AG10803 (cell line): ENCODE measurements around the gene GPR63.

Experiments used
- DNase-seq: peaks from one replicate; pipeline ENCODE4 v3.0.0; 2010; ENCODE audit warnings: low read depth
- H3K4me3 ChIP-seq: 2 replicates; pipeline ENCODE4 v1.5.1; 2011; ENCODE audit warnings: mild to moderate bottlenecking, low read length, control low read depth
- CTCF ChIP-seq: conservative IDR thresholded peaks from 2 replicates; pipeline ENCODE4 v1.5.1; 2011; ENCODE audit warnings: mild to moderate bottlenecking, low read length, control low read depth, inconsistent platforms

The GPR63 gene

GRCh38 chr6:96849615-96850014 lies 12.3 kb upstream of the GPR63 start:
- DNase-seq = no peak
- no peak for TF ChIP-seq CTCF

DNA sequence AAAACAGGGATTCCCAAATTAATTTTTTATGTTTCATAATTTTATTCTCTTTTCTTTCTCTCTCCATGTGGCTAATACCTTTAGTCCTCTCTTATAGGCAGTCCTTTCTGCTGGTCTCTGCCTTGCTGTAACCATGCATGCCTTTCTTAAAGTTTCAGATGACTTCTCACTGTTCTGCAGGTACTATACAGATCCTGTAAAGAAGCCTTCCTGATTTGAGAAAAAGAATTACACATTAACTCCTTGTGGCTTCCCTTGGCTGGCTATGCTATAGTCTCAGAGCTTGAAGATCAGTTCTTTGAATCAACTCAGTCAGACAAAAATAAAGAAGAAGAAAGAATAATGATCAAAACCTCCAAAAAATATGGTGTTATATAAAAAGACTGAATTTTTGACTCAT lies 7.3 kb upstream of the GPR63 start:
- no peak for DNase-seq
- no peak for TF ChIP-seq CTCF

More at GRCh38 chr6:96849615-96850014, 12.3 kb upstream of the GPR63 start:
- H3K4me3 ChIP-seq = no peak overlapping the region

DNA sequence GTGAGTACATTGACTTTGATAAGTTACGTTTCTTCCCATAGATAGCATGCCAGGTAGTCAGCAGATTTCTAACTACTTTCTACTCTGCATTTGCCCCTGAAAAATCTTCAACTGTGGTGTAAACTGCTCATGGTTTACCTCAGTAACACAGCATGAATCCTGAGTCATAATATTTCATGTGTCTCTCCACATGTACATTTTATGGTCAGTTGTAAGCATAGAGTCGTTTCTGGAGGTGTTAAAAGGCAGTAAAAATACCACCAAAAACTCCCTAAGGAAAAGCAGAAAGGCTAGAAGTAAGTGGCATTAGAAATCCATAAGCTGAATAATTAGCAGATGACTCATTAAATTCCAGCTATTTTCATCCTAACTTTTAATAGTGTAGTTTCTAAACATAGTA lies 4.1 kb upstream of the GPR63 start:
- no peak for DNase-seq
- TF ChIP-seq CTCF = no peak
- no peak overlapping the region for H3K4me3 ChIP-seq

More for the DNA sequence above, 7.3 kb upstream of the GPR63 start:
- no peak overlapping the region for H3K4me3 ChIP-seq

DNA sequence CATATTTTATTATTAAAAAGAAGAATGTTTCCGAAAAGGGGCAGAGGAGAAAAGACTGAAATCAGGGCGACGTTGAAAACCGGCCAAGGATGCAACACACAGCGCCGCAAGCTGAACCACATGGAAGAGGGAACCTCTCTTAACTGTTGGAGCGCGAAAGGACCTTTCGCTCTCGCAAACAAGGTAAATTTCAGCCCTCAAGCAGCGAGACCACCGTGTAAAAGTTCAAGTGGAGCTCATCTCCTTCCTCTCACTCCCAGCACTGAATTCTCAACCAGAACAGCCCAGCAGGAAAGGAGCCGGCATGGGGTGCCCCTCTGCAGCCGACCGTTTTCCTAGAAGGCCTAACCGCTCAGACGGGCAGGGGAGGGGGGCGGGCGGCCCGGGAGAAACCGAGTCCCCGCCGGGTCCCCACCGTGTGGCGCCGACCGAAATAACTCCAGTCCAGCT lies 621 bp downstream of the GPR63 start:
- H3K4me3 ChIP-seq = peak overlapping the region; percentile 69
- no peak for DNase-seq
- no peak for TF ChIP-seq CTCF

DNA sequence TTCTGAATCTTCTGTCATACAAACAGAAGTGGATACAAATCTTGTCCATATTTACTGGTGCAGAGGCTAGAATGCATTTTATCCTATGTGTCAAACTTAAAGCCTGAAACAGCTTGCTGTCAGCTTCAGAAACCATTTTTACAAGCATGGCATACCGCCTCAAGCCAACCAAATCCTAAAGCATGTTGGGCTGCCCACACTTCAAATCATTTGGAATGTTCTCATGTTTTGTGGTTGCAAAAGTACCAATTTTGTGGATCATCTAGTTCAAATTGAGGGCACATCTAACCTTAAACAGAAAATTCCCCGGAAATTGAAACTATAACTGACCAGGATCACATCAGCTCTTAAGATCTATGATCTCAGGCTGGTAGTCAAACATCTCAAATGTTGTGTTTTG lies 3.2 kb downstream of the GPR63 start:
- no peak overlapping the region for H3K4me3 ChIP-seq

GRCh38 chr6:96832780-96833179 lies 4.5 kb downstream of the GPR63 start:
- no peak for TF ChIP-seq CTCF
- H3K4me3 ChIP-seq = no peak overlapping the region
- DNase-seq = no peak

More for the DNA sequence above, 3.2 kb downstream of the GPR63 start:
- no peak for TF ChIP-seq CTCF
- no peak for DNase-seq

DNA sequence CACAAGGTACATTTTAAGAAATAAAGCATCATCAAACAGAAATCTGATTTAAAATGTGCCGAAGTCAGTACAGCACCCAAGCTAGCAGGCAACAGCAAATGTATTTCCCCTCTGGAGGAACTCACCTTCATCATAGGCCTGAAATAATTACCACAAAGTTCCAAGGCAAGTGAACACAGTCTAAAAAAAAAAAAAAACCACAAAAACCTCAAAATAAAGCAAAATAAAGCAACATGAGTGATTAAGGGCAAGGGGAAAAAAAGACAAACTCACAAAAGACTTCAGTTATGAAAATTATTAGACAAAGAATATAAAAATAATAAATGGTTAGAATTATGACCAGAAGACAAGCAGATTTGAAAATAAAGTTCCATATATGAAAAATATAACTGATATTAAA lies 10.4 kb downstream of the GPR63 start:
- no peak overlapping the region for H3K4me3 ChIP-seq
- no peak for DNase-seq
- no peak for TF ChIP-seq CTCF
